Measurements from ENCODE around the gene TSPAN7. TPM values are rescaled to one million over a fixed set of nuclear protein-coding genes. Genes with fewer than 3 reads are reported as not detected.

Gene TSPAN7
- total RNA-seq, 1 experiment from 2014 or later: not detected

DNA sequence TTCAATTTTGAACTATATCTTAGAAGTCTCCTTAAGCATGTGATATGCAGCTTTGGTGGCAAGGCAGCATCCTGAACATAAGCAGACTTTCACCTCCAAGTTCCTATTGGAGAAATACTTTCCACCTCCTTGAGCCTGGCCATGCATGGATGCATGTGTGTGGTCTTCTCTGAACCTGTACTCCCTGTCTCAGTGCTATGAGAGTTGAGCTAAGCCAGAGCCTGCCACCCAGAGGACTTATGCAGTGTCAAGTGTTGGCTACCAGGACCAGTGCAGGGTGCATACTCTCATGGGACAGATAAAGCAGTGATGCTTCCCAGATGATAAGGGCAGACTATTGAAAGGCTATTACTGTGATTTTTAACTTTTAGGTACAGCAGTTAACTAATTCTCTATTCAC is 105.6 kb downstream of the TSPAN7 start:
- DNase-seq: no peak
- no peaks in the 10 kb centered on the region for H4K20me1 ChIP-seq (ENCODE audit: low read length)
- no TSS peak for BruUV-seq (replicated peaks)
- peaks cover 5% of the 10 kb centered on the region; the same call in 1 of the 2 replicates for H3K27me3 ChIP-seq (ENCODE audit: low read length)
- H3K4me3 ChIP-seq (ENCODE audit: low read length): no peak overlapping the region
- ATAC-seq: no peak
- no peaks in the 10 kb centered on the region for H3F3A ChIP-seq (ENCODE audit: low read length, unreplicated experiment)
- TF ChIP-seq EZH2 (IDR thresholded peaks at IDR 0.05; ENCODE audit: low read length, unreplicated experiment) (no peak), EZH2phosphoT487 (IDR thresholded peaks at IDR 0.05; ENCODE audit: borderline replicate concordance, low read length) (no peak)
- no peaks in the 10 kb centered on the region for H3K36me3 ChIP-seq (ENCODE audit: low read depth, low read length)
- H3K9ac ChIP-seq (ENCODE audit: low read length): no peak overlapping the region
- no peaks in the 10 kb centered on the region for H3K79me2 ChIP-seq (ENCODE audit: low read length)
- CTCF ChIA-PET: no interaction called here
- no peak overlapping the region for H3K4me2 ChIP-seq (ENCODE audit: low read length)
- no peaks in the 10 kb centered on the region for H3K9me2 ChIP-seq (replicated peaks; ENCODE audit: low read length)
- no peaks in the 10 kb centered on the region for H3K9me3 ChIP-seq (ENCODE audit: low read length)
- POLR2A ChIA-PET (ENCODE audit: unreplicated experiment): no interaction called here
- no peak overlapping the region for H3K27ac ChIP-seq (ENCODE audit: low read length)
- H2AFZ ChIP-seq (ENCODE audit: low read length): no peak overlapping the region
- intact Hi-C loops (cut with micrococcal nuclease): no loop called here
- no peaks in the 10 kb centered on the region for H3K4me1 ChIP-seq (ENCODE audit: insufficient read depth, low read length)

DNA sequence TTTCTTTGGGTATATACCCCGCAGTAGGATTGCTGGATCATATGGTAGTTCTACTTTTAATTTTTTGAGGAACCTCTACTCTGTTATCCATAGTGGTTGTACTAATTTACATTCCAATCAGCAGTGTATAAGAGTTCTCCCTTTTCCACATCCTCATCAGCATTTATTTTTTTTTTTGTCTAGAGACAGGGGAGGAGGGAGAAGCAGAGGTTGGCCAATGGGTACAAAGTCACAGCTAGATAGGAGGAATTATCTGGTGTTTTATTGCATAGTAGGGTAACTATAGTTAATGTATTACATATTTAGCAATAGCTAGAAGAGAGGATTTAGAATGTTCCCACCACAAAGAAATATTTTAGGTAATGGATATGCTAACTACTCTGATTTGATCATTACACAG is 107.4 kb downstream of the TSPAN7 start:
- Histone ChIP-seq H3K4me2 (ENCODE audit: low read length) (no peak overlapping the region), H3F3A (ENCODE audit: low read length, unreplicated experiment) (no peaks in the 10 kb centered on the region), H3K79me2 (ENCODE audit: low read length) (no peaks in the 10 kb centered on the region), H3K4me1 (ENCODE audit: insufficient read depth, low read length) (no peaks in the 10 kb centered on the region), H3K4me3 (ENCODE audit: low read length) (no peak overlapping the region), H2AFZ (ENCODE audit: low read length) (no peak overlapping the region), H3K9ac (ENCODE audit: low read length) (no peak overlapping the region), H4K20me1 (ENCODE audit: low read length) (no peaks in the 10 kb centered on the region), H3K36me3 (ENCODE audit: low read depth, low read length) (no peaks in the 10 kb centered on the region), H3K27me3 (ENCODE audit: low read length) (peaks cover 5% of the 10 kb centered on the region; the same call in 1 of the 2 replicates), H3K27ac (ENCODE audit: low read length) (no peak overlapping the region), H3K9me3 (ENCODE audit: low read length) (no peaks in the 10 kb centered on the region), H3K9me2 (replicated peaks; ENCODE audit: low read length) (no peaks in the 10 kb centered on the region)
- intact Hi-C loops (cut with micrococcal nuclease): no loop called here
- no peak for DNase-seq
- ATAC-seq: no peak
- POLR2A ChIA-PET (ENCODE audit: unreplicated experiment): no interaction called here
- CTCF ChIA-PET: no interaction called here
- no TSS peak for BruUV-seq (replicated peaks)
- TF ChIP-seq EZH2phosphoT487 (IDR thresholded peaks at IDR 0.05; ENCODE audit: borderline replicate concordance, low read length) (no peak), EZH2 (IDR thresholded peaks at IDR 0.05; ENCODE audit: low read length, unreplicated experiment) (no peak)
- TF ChIP-seq, protein P1, sequence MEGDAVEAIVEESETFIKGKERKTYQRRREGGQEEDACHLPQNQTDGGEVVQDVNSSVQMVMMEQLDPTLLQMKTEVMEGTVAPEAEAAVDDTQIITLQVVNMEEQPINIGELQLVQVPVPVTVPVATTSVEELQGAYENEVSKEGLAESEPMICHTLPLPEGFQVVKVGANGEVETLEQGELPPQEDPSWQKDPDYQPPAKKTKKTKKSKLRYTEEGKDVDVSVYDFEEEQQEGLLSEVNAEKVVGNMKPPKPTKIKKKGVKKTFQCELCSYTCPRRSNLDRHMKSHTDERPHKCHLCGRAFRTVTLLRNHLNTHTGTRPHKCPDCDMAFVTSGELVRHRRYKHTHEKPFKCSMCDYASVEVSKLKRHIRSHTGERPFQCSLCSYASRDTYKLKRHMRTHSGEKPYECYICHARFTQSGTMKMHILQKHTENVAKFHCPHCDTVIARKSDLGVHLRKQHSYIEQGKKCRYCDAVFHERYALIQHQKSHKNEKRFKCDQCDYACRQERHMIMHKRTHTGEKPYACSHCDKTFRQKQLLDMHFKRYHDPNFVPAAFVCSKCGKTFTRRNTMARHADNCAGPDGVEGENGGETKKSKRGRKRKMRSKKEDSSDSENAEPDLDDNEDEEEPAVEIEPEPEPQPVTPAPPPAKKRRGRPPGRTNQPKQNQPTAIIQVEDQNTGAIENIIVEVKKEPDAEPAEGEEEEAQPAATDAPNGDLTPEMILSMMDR (conservative IDR thresholded peaks at IDR 0.05; ENCODE audit: low read depth, low read length): no peak

DNA sequence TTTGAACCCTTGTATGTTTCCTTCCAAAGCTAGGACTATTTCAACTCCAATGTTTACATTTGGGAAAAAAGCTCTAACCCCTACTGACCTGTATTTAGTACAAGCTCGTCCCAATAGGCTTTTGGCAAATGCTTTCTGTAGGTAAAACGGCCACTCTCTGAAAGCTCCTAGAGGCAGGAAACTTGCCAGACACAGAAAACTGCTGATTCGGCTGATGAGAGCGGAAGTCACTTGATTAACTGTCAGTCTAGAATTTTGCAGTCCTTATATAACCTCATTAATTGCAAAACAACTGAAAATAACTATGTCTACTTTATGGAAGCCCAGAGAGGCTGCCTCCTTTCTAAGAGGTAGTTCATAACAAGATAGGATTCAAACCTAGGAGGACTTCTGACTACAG is 108.1 kb downstream of the TSPAN7 start:
- no peaks in the 10 kb centered on the region for H3K79me2 ChIP-seq (ENCODE audit: low read length)
- H2AFZ ChIP-seq (ENCODE audit: low read length): no peak overlapping the region
- H3F3A ChIP-seq (ENCODE audit: low read length, unreplicated experiment): no peaks in the 10 kb centered on the region
- H3K4me3 ChIP-seq (ENCODE audit: low read length): no peak overlapping the region
- H3K4me2 ChIP-seq (ENCODE audit: low read length): no peak overlapping the region
- H3K36me3 ChIP-seq (ENCODE audit: low read depth, low read length): no peaks in the 10 kb centered on the region
- no TSS peak for BruUV-seq (replicated peaks)
- ChIA-PET CTCF (no interaction called here), POLR2A (ENCODE audit: unreplicated experiment) (no interaction called here)
- no peak for DNase-seq
- H3K27me3 ChIP-seq (ENCODE audit: low read length): peaks cover 5% of the 10 kb centered on the region; the same call in 1 of the 2 replicates
- no peaks in the 10 kb centered on the region for H3K4me1 ChIP-seq (ENCODE audit: insufficient read depth, low read length)
- ATAC-seq: no peak
- no peaks in the 10 kb centered on the region for H3K9me3 ChIP-seq (ENCODE audit: low read length)
- H3K27ac ChIP-seq (ENCODE audit: low read length): no peak overlapping the region
- H3K9me2 ChIP-seq (replicated peaks; ENCODE audit: low read length): no peaks in the 10 kb centered on the region
- no peak for TF ChIP-seq EZH2 (IDR thresholded peaks at IDR 0.05; ENCODE audit: low read length, unreplicated experiment)
- TF ChIP-seq, protein P1 (conservative IDR thresholded peaks at IDR 0.05; ENCODE audit: low read depth, low read length): no peak
- no peak for TF ChIP-seq EZH2phosphoT487 (IDR thresholded peaks at IDR 0.05; ENCODE audit: borderline replicate concordance, low read length)
- intact Hi-C loops (cut with micrococcal nuclease): no loop called here
- no peaks in the 10 kb centered on the region for H4K20me1 ChIP-seq (ENCODE audit: low read length)
- no peak overlapping the region for H3K9ac ChIP-seq (ENCODE audit: low read length)
